H1 (cell line): ENCODE data around the gene LAMB1. TPM values are rescaled to one million over a fixed set of nuclear protein-coding genes. Genes with fewer than 3 reads are reported as not detected.

Experiments
- ASH2L ChIP-seq: fragments of 200-600, 300-600 bp; sonication (generic); IDR thresholded peaks from one replicate; pipeline ENCODE4 v1.7.1; 2017; ENCODE audit warnings: low read length
- BCL11A ChIP-seq, 2 experiments: IDR thresholded peaks; one replicate each; pipeline ENCODE4 v1.6.1; 2011; ENCODE audit warnings: low read depth in 2 of 2, low read length in 2 of 2, mild to moderate bottlenecking in 2 of 2
- BRCA1 ChIP-seq: IDR thresholded peaks from 2 replicates; pipeline ENCODE4 v1.6.1; 2012; ENCODE audit warnings: low read depth, low read length, improper control_type of control experiment
- CTCF ChIP-seq, 3 experiments: IDR thresholded peaks; 1 replicate in 2 of 3; 2 replicates in 1 of 3; pipeline versions ENCODE4 v1.5.1 to v1.6.1; 2011; ENCODE audit warnings: low read length in 3 of 3, mild to moderate bottlenecking in 3 of 3, inconsistent platforms in 2 of 3, low read depth in 1 of 3, moderate library complexity in 1 of 3; ENCODE audit not compliant: insufficient read depth in 1 of 3; ENCODE audit errors: control extremely low read depth in 1 of 3
- EP300 ChIP-seq, 2 experiments: IDR thresholded peaks; 1 replicate in 1 of 2; 2 replicates in 1 of 2; pipeline ENCODE4 v1.6.1; 2011 to 2012; ENCODE audit warnings: low read depth in 2 of 2, low read length in 2 of 2, mild to moderate bottlenecking in 2 of 2, borderline replicate concordance in 1 of 2, inconsistent platforms in 1 of 2, moderate library complexity in 1 of 2
- GABPA ChIP-seq: IDR thresholded peaks from 2 replicates; pipeline ENCODE4 v1.6.1; 2011; ENCODE audit warnings: mild to moderate bottlenecking, low read length, moderate library complexity, borderline replicate concordance; ENCODE audit not compliant: insufficient read depth
- HDAC6 ChIP-seq: IDR thresholded peaks from one replicate; pipeline ENCODE4 v1.7.1; 2012; ENCODE audit warnings: low read depth, mild to moderate bottlenecking, inconsistent platforms, low read length, moderate library complexity
- MAX ChIP-seq: IDR thresholded peaks from 2 replicates; pipeline ENCODE4 v1.6.1; 2012; ENCODE audit warnings: inconsistent platforms
- POU5F1 ChIP-seq: IDR thresholded peaks from 2 replicates; pipeline ENCODE4 v1.6.1; 2011; ENCODE audit warnings: low read depth, mild to moderate bottlenecking, low read length, moderate library complexity
- RNF2 ChIP-seq: fragments of 200-900, 300-1000 bp; sonication (generic); IDR thresholded peaks from 2 replicates; pipeline ENCODE4 v1.7.1; 2016; ENCODE audit warnings: borderline replicate concordance, low read depth, mild to moderate bottlenecking, antibody characterized with exemption, low read length; ENCODE audit not compliant: poor library complexity, severe bottlenecking; ENCODE audit errors: missing control alignments
- SAP30 ChIP-seq: fragments of 300-600 bp; sonication (generic); IDR thresholded peaks from 2 replicates; pipeline ENCODE4 v1.7.1; 2012; ENCODE audit warnings: low read length, moderate library complexity, mild to moderate bottlenecking, inconsistent platforms; ENCODE audit not compliant: insufficient read depth, insufficient replicate concordance
- TBP ChIP-seq: IDR thresholded peaks from 2 replicates; pipeline ENCODE4 v1.6.1; 2011; ENCODE audit warnings: low read depth, low read length, improper control_type of control experiment
- USF2 ChIP-seq: IDR thresholded peaks from 2 replicates; pipeline ENCODE4 v1.6.1; 2011; ENCODE audit warnings: low read length, improper control_type of control experiment
- polyA plus RNA-seq, 7 experiments: library from polyadenylated mRNA; depleted of rRNA in 3 of 7; stranded (reverse) in 5 of 7; unstranded in 2 of 7; fragments of >200 nt in 5 of 7; fragments of 200-250 nt in 2 of 7; gene quantifications; 1 replicate in 5 of 7; 2 replicates in 1 of 7; 4 replicates in 1 of 7; pipeline versions ENCODE4 v1.2.1 to v1.2.3, GENCODE V29; 2011 to 2013; ENCODE audit warnings: missing spikeins in 2 of 7, mixed read lengths in 2 of 7
- total RNA-seq: library from RNA; stranded (reverse); fragmentation: NEBNext Ultra II Directional; extraction: Animal tissue kit (Norgen Biotek cat#: 25700); gene quantifications from 2 replicates; pipeline ENCODE4 v1.2.1, GENCODE V29; 2021

The LAMB1 gene
- total and polyA plus RNA-seq, 2 of the 8 experiments (the other 6 are each of a cell fraction or from before 2014, with no cell fraction given): 31.9 to 38.5 TPM

- TF ChIP-seq CTCF (IDR thresholded peaks at IDR 0.05; ENCODE audit: control extremely low read depth in 1 of 3, insufficient read depth in 1 of 3, low read depth in 1 of 3, low read length in 3 of 3) (no peak), EP300 (IDR thresholded peaks at IDR 0.05; ENCODE audit: borderline replicate concordance in 1 of 2, low read depth in 2 of 2, low read length in 2 of 2) (no peak), SAP30 (no peak), POU5F1 (no peak), BCL11A (IDR thresholded peaks at IDR 0.05; ENCODE audit: low read depth in 2 of 2, low read length in 2 of 2) (no peak), ASH2L (no peak), GABPA (no peak), TBP (no peak), RNF2 (no peak), BRCA1 (no peak), MAX (no peak), HDAC6 (no peak), USF2 (no peak)
- TF ChIP-seq, all 59 proteins: peak for 0
Measured at GRCh38 chr7:107980671-107981190, 22.2 kb downstream of the LAMB1 start (continued).
